HepG2 (cell line): ENCODE results near the gene TMEM59. TPM values are rescaled to one million over a fixed set of nuclear protein-coding genes. Genes with fewer than 3 reads are reported as not detected.

ENCODE experiments used
- ARNT ChIP-seq: fragments of 450-650 bp; IDR thresholded peaks from 2 replicates; pipeline ENCODE4 v1.6.1; 2017
- ARNT2 ChIP-seq: sonication (generic); formaldehyde crosslinking; IDR thresholded peaks from 2 replicates; pipeline ENCODE4 v1.8.0; 2022; ENCODE audit warnings: mild to moderate bottlenecking, low read depth, missing genetic modification reagents, moderate library complexity
- BCL6 ChIP-seq: IDR thresholded peaks from 2 replicates; pipeline ENCODE4 v1.6.1; 2016; ENCODE audit warnings: missing genetic modification reagents, missing compliant biosample characterization
- CEBPB ChIP-seq: IDR thresholded peaks from 2 replicates; pipeline ENCODE4 v1.6.1; 2011; ENCODE audit warnings: low read depth, low read length, improper control_type of control experiment, borderline replicate concordance
- CSRNP1 ChIP-seq: sonication (generic); formaldehyde crosslinking; IDR thresholded peaks from 2 replicates; pipeline ENCODE4 v1.8.1; 2023; ENCODE audit warnings: mild to moderate bottlenecking, missing genetic modification reagents
- ELF4 ChIP-seq: sonication (generic); formaldehyde crosslinking; IDR thresholded peaks from 2 replicates; pipeline ENCODE4 v1.5.0; 2020; ENCODE audit warnings: missing genetic modification reagents, mild to moderate bottlenecking, moderate library complexity, borderline replicate concordance
- GATA4 ChIP-seq: sonication (generic); IDR thresholded peaks from 2 replicates; pipeline ENCODE4 v1.6.1; 2016; ENCODE audit warnings: antibody characterized with exemption, low read depth, borderline replicate concordance
- GATAD2A ChIP-seq: IDR thresholded peaks from 2 replicates; pipeline ENCODE4 v1.6.1; 2016
- KLF6 ChIP-seq: IDR thresholded peaks from 2 replicates; pipeline ENCODE4 v1.8.0; 2016; ENCODE audit warnings: missing biosample characterization, missing genetic modification reagents
- POLR2AphosphoS2 ChIP-seq: IDR thresholded peaks from 2 replicates; pipeline ENCODE4 v1.6.1; 2011; ENCODE audit warnings: low read depth, low read length, improper control_type of control experiment
- RXRA ChIP-seq: sonication (generic); formaldehyde crosslinking; IDR thresholded peaks from 2 replicates; pipeline ENCODE4 v1.5.1; 2020; ENCODE audit warnings: missing genetic modification reagents
- SOX5 ChIP-seq: IDR thresholded peaks from 2 replicates; pipeline ENCODE4 v1.6.1; 2016; ENCODE audit warnings: borderline replicate concordance
- TBX2 ChIP-seq: sonication (generic); formaldehyde crosslinking; IDR thresholded peaks from 2 replicates; pipeline ENCODE4 v1.5.0; 2020; ENCODE audit warnings: missing genetic modification reagents, mild to moderate bottlenecking, borderline replicate concordance
- THAP7 ChIP-seq: sonication (generic); formaldehyde crosslinking; IDR thresholded peaks from 2 replicates; pipeline ENCODE4 v1.8.1; 2023; ENCODE audit warnings: mild to moderate bottlenecking, missing genetic modification reagents
- THAP9 ChIP-seq: sonication (generic); formaldehyde crosslinking; IDR thresholded peaks from 2 replicates; pipeline ENCODE4; 2020; ENCODE audit warnings: missing genetic modification reagents, mild to moderate bottlenecking, borderline replicate concordance
- UBTF ChIP-seq: sonication (generic); formaldehyde crosslinking; IDR thresholded peaks from 2 replicates; pipeline ENCODE4 v1.4.0; 2020; ENCODE audit warnings: mild to moderate bottlenecking, missing genetic modification reagents
- polyA plus RNA-seq, 8 experiments: library from polyadenylated mRNA; depleted of rRNA in 3 of 8; stranded (reverse) in 7 of 8; unstranded in 1 of 8; fragments of >200 nt; fragmentation: Illumina TruSeq in 4 of 8; extraction: Trizol in 4 of 8; gene quantifications; 2 replicates each; pipeline versions ENCODE4 v1.2.1 to v1.2.3, GENCODE V29; 2011 to 2016; ENCODE audit warnings: low read depth in 4 of 8, missing spikeins in 1 of 8, mixed read lengths in 1 of 8; ENCODE audit not compliant: insufficient read depth in 1 of 8
- total RNA-seq, 5 experiments: library from RNA; depleted of rRNA; stranded (reverse); fragments of >200 nt; fragmentation: Illumina TruSeq; extraction: Trizol; gene quantifications; 2 replicates each; pipeline ENCODE4 v1.2.3, GENCODE V29; 2016; ENCODE audit warnings: low read depth in 1 of 5
- TF ChIP-seq, protein P1 (sequence below): sonication (generic); formaldehyde crosslinking; IDR thresholded peaks from 2 replicates; pipeline ENCODE4 v1.5.1; 2020; ENCODE audit warnings: mild to moderate bottlenecking, missing genetic modification reagents, moderate library complexity

TMEM59 gene
- total and polyA plus RNA-seq, 2 of the 13 experiments (the other 11 are each of a cell fraction or from before 2014, with no cell fraction given) = 147 to 363 TPM

- TF ChIP-seq ARNT2 (CRISPR knock-in tag) (peak; percentile 38; the same call in 1 of the 2 replicates), RXRA (peak; percentile 60), GATAD2A (peak; percentile 46; the same call in 1 of the 2 replicates), BCL6 (CRISPR knock-in tag) (peak; percentile 49; the same call in 1 of the 2 replicates), UBTF (CRISPR knock-in tag) (peak; percentile 67), THAP7 (CRISPR knock-in tag) (0 out of 2 replicates have a peak, but pooled peaks have one; percentile 32), THAP9 (CRISPR knock-in tag) (peak; percentile 11; the same call in 1 of the 2 replicates), GATA4 (no peak), TBX2 (peak; percentile 68; the same call in 1 of the 2 replicates), KLF6 (CRISPR knock-in tag) (no peak), SOX5 (CRISPR knock-in tag) (0 out of 2 replicates have a peak, but pooled peaks have one; percentile 38), ELF4 (CRISPR knock-in tag) (0 out of 2 replicates have a peak, but pooled peaks have one; percentile 69), CEBPB (peak; percentile 94), CSRNP1 (CRISPR knock-in tag) (no peak), POLR2AphosphoS2 (no peak), ARNT (no peak)
- TF ChIP-seq, protein P1, sequence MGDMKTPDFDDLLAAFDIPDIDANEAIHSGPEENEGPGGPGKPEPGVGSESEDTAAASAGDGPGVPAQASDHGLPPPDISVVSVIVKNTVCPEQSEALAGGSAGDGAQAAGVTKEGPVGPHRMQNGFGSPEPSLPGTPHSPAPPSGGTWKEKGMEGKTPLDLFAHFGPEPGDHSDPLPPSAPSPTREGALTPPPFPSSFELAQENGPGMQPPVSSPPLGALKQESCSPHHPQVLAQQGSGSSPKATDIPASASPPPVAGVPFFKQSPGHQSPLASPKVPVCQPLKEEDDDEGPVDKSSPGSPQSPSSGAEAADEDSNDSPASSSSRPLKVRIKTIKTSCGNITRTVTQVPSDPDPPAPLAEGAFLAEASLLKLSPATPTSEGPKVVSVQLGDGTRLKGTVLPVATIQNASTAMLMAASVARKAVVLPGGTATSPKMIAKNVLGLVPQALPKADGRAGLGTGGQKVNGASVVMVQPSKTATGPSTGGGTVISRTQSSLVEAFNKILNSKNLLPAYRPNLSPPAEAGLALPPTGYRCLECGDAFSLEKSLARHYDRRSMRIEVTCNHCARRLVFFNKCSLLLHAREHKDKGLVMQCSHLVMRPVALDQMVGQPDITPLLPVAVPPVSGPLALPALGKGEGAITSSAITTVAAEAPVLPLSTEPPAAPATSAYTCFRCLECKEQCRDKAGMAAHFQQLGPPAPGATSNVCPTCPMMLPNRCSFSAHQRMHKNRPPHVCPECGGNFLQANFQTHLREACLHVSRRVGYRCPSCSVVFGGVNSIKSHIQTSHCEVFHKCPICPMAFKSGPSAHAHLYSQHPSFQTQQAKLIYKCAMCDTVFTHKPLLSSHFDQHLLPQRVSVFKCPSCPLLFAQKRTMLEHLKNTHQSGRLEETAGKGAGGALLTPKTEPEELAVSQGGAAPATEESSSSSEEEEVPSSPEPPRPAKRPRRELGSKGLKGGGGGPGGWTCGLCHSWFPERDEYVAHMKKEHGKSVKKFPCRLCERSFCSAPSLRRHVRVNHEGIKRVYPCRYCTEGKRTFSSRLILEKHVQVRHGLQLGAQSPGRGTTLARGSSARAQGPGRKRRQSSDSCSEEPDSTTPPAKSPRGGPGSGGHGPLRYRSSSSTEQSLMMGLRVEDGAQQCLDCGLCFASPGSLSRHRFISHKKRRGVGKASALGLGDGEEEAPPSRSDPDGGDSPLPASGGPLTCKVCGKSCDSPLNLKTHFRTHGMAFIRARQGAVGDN = peak; percentile 94
These were observed 70.8 kb downstream of the TMEM59 start (continued) for GRCh38 chr1:53982034-53982762.
